ENCODE results near the gene SLC6A19. TPM values are rescaled to one million over a fixed set of nuclear protein-coding genes. Genes with fewer than 3 reads are reported as not detected.

SLC6A19 gene
- total RNA-seq, 1 experiment from 2014 or later = 0.04 TPM

- TF ChIP-seq MAX (CRISPR knock-in tag; IDR thresholded peaks at IDR 0.05) (no peak), ZSCAN18 (CRISPR knock-in tag; IDR thresholded peaks at IDR 0.05) (no peak), TEAD1 (CRISPR knock-in tag; IDR thresholded peaks at IDR 0.05) (no peak), ETV6 (CRISPR knock-in tag; IDR thresholded peaks at IDR 0.05) (no peak), CREM (CRISPR knock-in tag; IDR thresholded peaks at IDR 0.05) (no peak), USF1 (CRISPR knock-in tag; IDR thresholded peaks at IDR 0.05) (no peak), ZNF317 (CRISPR knock-in tag; IDR thresholded peaks at IDR 0.05; ENCODE audit: borderline replicate concordance, low read depth) (no peak), ZNF416 (CRISPR knock-in tag; IDR thresholded peaks at IDR 0.05) (no peak), CDX4 (CRISPR knock-in tag; IDR thresholded peaks at IDR 0.05; ENCODE audit: borderline replicate concordance) (no peak), NR2C2 (CRISPR knock-in tag; IDR thresholded peaks at IDR 0.05) (no peak), FOXJ3 (CRISPR knock-in tag; IDR thresholded peaks at IDR 0.05; ENCODE audit: borderline replicate concordance) (no peak), TCF7 (CRISPR knock-in tag; IDR thresholded peaks at IDR 0.05; ENCODE audit: low read depth) (no peak), TEAD4 (CRISPR knock-in tag; IDR thresholded peaks at IDR 0.05) (no peak), ZNF138 (CRISPR knock-in tag; conservative IDR thresholded peaks at IDR 0.05) (no peak), E2F4 (CRISPR knock-in tag; IDR thresholded peaks at IDR 0.05; ENCODE audit: borderline replicate concordance, low read depth) (no peak), FOXP4 (CRISPR knock-in tag; IDR thresholded peaks at IDR 0.05) (no peak), RELA (CRISPR knock-in tag; IDR thresholded peaks at IDR 0.05; ENCODE audit: borderline replicate concordance) (no peak)
- ATAC-seq = no peak; the same call in 1 of the 2 replicates
- POLR2A ChIA-PET = no interaction called here
- Mint-ChIP-seq H3K9me3 (peaks cover 17% of the 10 kb centered on the region), H3K4me3 (no peak overlapping the region), H3K27me3 (ENCODE audit: low read depth) (no peaks in the 10 kb centered on the region), H3K4me1 (no peaks in the 10 kb centered on the region), H3K27ac (no peak overlapping the region), H3K36me3 (peaks cover 11% of the 10 kb centered on the region)
- DNase-seq (ENCODE audit: low spot score) = no peak
- CTCF ChIA-PET = interaction anchor here (0.6 to 3.2 kb wide), 7 partner anchors 10 to 68 kb away, joined by 3 to 12 read pairs (median 4); no protein-coding TSS in a partner anchor
Measured at GRCh38 chr5:1235379-1235778, 34.0 kb downstream of the SLC6A19 start.

GRCh38 chr5:1235838-1236237 is 34.4 kb downstream of the SLC6A19 start:
- Mint-ChIP-seq H3K4me3 (no peak overlapping the region), H3K9me3 (peaks cover 17% of the 10 kb centered on the region), H3K27me3 (ENCODE audit: low read depth) (no peaks in the 10 kb centered on the region), H3K4me1 (no peaks in the 10 kb centered on the region), H3K36me3 (peaks cover 11% of the 10 kb centered on the region), H3K27ac (no peak overlapping the region)
- ChIA-PET POLR2A (no interaction called here), CTCF (interaction anchor here (0.9 to 3.2 kb wide), 5 partner anchors 10 to 68 kb away, joined by 4 to 12 read pairs (median 5); no protein-coding TSS in a partner anchor)
- ATAC-seq (no peak), DNase-seq (ENCODE audit: low spot score) (no peak)
- TF ChIP-seq SMAD4 (CRISPR knock-in tag; IDR thresholded peaks at IDR 0.05) = no peak
- no peak for TF ChIP-seq CTCF (IDR thresholded peaks at IDR 0.05)
- no peak for TF ChIP-seq RORB (CRISPR knock-in tag; IDR thresholded peaks at IDR 0.05)
- TF ChIP-seq ZBTB21 (CRISPR knock-in tag; IDR thresholded peaks at IDR 0.05; ENCODE audit: borderline replicate concordance) = no peak
- no peak for TF ChIP-seq ZBTB43 (CRISPR knock-in tag; IDR thresholded peaks at IDR 0.05)
- no peak for TF ChIP-seq FOXJ3 (CRISPR knock-in tag; IDR thresholded peaks at IDR 0.05; ENCODE audit: borderline replicate concordance)
- TF ChIP-seq MLX (CRISPR knock-in tag; IDR thresholded peaks at IDR 0.05) = no peak
- TF ChIP-seq E2F1 (CRISPR knock-in tag; IDR thresholded peaks at IDR 0.05) = no peak
- no peak for TF ChIP-seq ZNF232 (CRISPR knock-in tag; IDR thresholded peaks at IDR 0.05)
